ENCODE results near the gene HLA-E.
A peak's percentile ranks its signal among the peaks of the same experiment; 100 is the strongest.
"Not testable (repeated sequence)": the region's sequence is repeated elsewhere in the genome, so short reads cannot be mapped to it uniquely, and the experiment has no call there.

Gene HLA-E

GRCh38 chr6:30489081-30490025, at the start of gene HLA-E:
TSS of gene HLA-E (plus strand) at chr6:30489509. CDS start at chr6:30489532, 23 bp downstream.
- DNase-seq (ENCODE audit: low spot score) = peak; percentile 94

DNA sequence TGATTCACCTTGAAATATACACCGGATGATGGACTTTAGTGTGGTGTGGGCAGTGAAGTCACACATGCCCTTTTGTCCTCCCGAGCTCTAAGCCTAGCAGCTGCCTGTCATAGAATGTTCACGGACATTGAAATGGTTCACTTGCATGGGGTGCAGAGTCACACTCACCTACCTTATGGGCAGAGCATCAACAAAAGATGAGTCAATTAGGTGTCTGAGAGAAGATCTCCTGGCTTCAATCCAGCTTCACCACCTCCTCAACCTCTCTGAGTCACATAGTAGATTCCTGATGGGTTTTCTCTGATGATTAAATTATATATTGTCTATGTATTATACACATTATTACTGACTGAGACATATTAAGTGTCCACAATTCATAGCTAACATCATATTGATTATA, 48.1 kb upstream of the HLA-E start:
- no peak for DNase-seq (ENCODE audit: low spot score)

- DNase-seq (ENCODE audit: low spot score) = peak; percentile 48
These were observed 45.5 kb upstream of the HLA-E start for GRCh38 chr6:30443657-30444450.

- DNase-seq (ENCODE audit: low spot score) = no peak
These were observed 44.9 kb upstream of the HLA-E start for GRCh38 chr6:30444451-30444742.

- DNase-seq (ENCODE audit: low spot score) = no peak
These were observed 43.0 kb upstream of the HLA-E start for GRCh38 chr6:30446259-30446658.

DNA sequence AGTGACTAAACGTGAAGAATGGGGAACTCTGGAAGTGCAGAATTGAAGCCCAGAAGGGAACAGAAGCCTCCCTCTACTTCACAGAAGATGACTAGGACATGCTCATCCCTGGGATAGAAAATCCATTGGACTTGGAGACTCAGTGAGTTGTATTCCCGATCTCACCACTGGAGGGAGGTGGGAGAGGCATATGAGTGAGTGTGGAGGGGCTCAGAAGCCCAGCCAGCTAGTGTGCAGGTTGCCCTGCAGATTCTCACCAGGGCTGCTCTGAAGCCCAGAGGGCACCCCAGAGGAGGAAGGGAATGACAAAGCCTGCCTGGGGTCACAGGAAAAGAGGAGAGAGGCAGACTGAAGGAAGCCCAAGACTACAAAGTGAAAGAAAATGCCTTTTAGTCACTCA, 42.1 kb upstream of the HLA-E start:
- DNase-seq (ENCODE audit: low spot score) = no peak

DNA sequence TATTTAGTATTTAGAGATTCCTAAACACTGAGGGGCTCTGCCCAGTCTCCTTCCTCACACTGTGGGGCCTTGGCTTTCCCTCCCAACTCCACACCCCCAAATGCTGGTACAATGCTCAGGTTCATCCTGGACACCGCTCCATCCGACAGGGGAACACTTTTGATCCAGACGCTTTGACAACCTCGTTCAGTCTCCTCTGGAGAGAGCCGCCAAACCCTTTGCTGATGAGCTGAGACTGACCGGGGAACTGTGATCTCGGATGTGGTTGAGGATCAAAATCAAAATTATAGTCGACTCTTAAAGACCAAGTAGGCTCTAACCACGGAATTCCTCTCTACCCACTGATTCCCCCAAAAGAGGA, 38.8 kb upstream of the HLA-E start:
- DNase-seq (ENCODE audit: low spot score) = no peak

DNA sequence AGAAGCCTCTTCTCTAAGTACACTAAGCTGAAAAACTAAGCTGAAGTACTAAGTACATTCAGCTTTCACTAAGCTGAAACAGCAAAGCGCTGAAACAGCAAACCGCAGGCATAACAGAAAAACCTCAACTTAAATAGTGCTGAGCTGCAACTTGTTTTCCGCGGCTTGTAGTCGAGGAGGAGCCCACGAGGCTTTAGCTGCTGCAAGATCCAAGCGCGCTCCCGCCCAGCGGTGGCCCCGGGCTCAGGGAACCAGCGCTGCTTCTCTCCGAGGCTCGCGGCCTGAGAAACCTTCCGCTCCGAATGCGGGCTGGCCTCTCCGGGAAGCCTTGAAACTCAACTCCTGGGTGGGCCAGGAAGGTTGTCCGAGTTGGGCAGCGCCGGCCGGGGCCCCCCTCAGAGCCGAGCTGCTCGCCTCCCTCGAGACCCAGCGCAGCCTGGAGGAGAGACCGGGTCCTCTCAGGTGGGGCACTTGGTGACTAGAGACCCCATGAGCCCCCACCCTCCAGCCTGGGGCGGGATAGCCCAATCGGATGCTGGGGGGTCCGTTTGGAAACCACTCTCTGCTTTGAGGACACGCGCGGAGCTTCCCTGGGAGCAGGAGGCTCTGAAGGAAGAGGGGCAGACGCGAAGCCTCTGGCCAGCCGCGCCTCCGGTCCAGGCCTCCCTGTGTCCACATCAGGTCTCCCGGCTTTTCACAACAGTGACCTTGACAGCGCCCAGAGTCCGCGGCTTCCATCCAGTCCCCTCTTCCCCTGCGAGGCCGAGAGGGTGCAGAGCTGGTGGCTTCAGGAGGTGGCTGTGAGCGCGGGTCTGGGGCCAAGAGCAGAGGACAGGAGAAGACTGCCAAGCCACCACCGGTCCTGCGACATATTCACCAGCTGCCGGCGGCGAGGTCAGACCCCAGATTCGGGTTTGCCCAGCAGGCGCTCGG, 38.1 kb upstream of the HLA-E start:
- peak; percentile 73 for DNase-seq (ENCODE audit: low spot score)

DNA sequence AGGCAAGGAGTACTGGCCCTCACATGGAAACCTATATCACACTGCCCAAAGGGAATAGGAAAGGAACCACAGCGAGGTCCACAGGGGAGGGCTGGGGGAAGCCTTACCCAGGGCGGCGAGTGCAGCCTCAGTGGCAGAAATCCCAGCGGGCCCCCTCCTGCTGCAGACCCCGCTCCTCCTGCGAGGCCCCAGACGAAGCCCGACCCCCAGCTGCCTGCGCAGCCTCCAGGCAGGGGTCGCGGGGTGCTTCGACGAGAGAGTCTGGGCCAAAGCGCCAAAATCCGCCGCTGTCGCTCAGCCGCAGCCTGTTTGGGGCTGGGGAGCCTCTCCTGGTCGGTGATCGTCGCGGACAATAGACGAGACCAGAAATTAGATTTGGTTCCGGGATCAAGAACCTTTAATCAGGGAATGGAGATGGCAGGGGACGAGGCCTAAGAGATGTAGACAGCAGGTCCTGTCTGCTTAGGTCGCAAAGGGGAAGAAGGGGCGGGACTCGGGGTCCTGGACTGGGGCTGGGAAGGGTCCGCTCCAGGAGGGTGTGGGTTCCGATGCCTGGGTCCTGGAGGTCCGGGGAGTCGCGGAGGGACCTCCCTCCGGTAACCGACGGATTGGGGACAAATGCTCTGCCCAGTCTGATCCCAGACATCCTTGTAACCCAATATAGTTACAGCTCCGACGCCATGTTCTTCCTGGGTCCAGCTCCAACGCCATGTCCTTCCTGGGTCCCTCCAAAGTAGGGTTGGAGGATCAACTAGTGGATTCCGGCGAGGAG, 36.4 kb upstream of the HLA-E start:
- no peak for DNase-seq (ENCODE audit: low spot score)

DNA sequence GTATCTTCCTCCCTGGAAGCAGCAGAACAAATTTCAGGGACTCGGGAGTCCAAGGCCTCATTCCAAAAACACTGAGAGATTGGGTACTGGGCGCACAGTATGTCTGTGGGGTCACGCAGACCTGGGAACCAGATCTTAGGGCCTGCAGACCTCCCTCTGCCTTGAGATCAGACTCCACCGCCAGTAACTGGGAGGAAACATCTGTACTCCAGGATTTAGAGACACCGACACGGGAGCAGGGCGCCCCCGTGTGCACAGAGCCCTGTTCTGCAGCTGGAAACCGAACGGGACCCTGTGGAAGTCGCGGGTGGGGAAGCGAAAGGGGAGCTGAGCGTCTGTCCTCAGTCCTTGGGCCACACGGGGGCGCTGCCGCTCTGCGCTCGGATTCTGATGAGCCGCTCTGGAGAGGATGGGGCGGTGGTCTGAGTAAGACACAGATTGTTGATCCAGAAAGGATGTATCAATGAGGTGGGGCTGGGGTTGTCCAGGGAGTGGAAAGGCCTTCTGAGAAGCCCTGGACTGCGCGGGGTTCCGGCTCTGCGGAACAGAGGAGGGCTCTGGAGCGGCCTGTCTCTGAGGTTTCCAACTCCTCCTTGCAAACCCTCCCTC, 35.7 kb upstream of the HLA-E start:
- peak; percentile 94 for DNase-seq (ENCODE audit: low spot score)

DNA sequence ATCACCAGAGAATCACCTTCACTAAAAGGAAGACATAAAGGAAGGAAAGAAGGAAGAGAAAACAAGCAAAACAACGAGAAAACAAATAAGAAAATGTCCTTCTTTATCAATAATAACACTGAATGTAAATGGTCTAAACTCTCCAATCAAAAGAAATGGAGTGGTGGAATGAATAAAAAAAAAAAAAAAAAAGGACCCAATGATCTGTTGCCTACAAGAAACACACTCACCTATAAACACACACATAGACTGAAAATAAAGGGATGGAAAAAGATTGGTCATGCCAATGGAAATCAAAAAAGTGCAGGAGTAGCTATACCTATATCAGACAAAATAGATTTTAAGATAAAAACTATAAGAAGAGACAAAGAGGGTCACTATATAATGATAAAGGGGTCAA, 30.2 kb upstream of the HLA-E start:
- no peak for DNase-seq (ENCODE audit: low spot score)

- no peak for DNase-seq (ENCODE audit: low spot score)
These were observed 28.3 kb upstream of the HLA-E start for GRCh38 chr6:30461055-30461454.

GRCh38 chr6:30462482-30462881, 26.8 kb upstream of the HLA-E start:
- no peak for DNase-seq (ENCODE audit: low spot score)

DNA sequence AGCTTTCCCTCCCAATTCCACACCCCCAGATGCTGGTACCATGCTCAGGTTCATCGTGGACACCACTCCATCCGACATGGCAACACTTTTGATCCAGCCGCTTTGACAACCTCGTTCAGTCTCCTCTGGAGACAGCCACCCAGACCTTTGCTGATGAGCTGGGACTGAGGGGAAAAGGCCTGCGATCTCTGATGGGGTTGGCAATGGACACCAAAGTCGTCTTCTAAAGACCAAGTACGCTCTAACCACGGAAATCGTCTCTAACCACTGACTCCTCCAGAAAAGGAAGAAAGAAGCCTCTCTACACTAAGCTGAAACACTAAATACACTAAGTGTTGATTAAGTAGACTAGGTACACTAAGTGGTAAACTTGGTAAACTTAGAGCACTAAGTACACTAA, 26.1 kb upstream of the HLA-E start:
- no peak for DNase-seq (ENCODE audit: low spot score)

DNA sequence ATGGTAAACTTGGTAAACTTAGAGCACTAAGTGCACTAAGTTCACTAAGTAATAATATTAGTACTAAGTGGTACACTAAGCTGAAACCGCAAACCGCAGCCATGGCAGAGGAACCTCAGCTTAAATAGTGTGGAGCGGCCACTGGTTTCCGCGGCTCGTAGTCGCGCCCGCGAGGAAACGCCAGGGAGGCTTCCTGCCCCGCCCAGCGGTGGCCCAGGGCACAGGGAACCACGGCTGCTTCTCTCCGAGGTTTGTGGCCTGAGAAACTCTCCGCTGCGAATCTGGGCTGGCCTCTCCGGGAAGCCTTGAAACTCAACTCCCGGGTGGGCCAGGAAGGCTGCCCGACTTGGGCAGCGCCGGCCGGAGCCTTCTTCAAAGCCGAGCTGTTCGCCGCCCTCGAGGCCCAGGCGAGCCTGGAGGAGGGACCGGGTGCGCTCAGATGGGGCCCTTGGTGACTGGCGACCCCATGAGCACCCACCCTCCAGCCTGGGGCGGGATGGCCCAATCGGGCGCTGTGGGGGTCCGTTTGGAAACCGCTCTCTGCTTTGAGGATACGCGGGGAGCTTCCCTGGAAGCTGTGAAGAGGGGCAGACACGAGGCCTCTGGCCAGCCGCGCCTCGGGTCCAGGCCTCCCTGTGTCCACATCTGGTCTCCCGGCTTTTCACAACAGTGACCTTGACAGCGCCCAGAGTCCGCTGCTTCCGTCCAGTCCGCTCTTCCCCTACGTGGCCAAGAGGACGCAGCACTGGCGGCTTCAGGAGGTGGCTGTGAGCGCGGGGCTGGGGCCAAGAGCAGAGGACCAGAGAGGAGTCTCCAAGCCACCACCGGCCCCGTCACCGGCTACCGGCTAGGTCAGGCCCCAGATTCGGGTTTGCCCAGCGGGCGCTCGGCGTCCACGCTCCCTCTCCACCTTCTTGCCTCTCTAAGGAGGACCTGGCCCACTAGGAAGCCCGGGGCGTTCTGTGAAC, 25.4 kb upstream of the HLA-E start:
- DNase-seq (ENCODE audit: low spot score) = peak; percentile 36

GRCh38 chr6:30465595-30466306, 23.6 kb upstream of the HLA-E start:
- no peak for DNase-seq (ENCODE audit: low spot score)

DNA sequence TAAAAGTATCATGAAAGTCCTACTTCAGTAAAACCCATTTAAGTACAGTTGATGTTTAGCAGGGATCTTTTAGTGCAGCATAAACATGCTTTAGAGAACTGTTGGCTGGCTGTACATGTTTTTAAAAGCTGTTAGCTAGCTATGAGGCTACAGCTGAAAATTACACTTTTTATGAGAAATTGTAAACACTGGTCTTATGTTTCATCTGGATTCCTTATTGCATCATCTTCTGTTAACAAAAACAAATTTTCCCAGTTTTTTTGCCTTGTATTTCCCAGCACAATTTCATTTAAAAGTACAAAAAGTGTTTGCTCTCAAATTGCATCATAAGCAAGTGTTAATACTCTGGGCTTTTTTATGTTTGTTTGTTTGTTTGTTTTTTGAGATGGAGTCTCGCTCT, 18.3 kb upstream of the HLA-E start:
- no peak for DNase-seq (ENCODE audit: low spot score)

DNA sequence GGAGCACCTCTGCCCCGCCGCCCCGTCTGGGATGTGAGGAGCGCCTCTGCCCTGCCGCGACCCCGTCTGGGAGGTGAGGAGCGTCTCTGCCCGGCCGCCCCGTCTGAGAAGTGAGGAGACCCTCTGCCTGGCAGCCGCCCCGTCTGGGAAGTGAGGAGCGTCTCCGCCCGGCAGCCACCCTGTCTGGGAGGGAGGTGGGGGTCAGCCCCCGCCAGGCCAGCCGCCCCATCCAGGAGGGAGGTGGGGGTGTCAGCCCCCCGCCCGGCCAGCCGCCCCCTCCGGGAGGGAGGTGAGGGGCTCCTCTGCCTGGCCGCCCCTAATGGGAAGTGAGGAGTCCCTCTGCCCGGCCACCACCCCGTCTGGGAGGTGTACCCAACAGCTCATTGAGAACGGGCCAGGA, 14.2 kb upstream of the HLA-E start:
- DNase-seq (ENCODE audit: low spot score) = not testable (repeated sequence)

DNA sequence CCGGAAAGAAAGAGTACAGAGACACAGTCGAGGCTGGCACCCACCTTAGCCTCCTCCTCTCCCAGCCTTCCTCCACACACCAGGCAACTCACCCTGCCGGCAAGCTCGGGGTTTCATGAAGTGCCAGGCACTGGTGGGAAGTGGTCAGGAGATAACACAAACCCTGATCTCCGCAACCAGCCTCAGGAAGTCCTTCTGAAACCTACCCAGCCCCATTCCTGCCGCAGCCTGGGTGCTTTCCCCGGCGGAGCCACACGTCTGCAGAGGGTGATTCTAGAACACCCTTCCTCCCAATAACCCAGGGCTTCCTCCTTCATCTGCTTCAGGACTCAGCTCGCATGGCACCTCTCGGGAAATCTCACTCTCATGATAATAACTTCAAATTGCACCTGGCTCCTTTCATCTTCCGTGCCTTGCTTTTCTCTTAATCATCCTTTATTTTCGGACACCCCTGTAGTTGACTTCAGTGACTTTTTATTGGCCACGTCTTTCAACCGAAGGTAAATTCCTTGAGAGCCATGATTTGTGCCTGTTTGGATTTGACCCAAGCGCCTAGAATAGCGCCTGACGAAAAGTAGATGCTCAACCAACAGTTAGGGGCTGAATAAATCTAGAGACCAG, 8.7 kb upstream of the HLA-E start:
- no peak for DNase-seq (ENCODE audit: low spot score)
